ENCODE measurements around the gene CA5A. TPM values are rescaled to one million over a fixed set of nuclear protein-coding genes. Genes with fewer than 3 reads are reported as not detected.
"Not testable (repeated sequence)": the region's sequence is repeated elsewhere in the genome, so short reads cannot be mapped to it uniquely, and the experiment has no call there.

The CA5A gene
- total RNA-seq, 1 donor from 2014 or later = not detected

DNA sequence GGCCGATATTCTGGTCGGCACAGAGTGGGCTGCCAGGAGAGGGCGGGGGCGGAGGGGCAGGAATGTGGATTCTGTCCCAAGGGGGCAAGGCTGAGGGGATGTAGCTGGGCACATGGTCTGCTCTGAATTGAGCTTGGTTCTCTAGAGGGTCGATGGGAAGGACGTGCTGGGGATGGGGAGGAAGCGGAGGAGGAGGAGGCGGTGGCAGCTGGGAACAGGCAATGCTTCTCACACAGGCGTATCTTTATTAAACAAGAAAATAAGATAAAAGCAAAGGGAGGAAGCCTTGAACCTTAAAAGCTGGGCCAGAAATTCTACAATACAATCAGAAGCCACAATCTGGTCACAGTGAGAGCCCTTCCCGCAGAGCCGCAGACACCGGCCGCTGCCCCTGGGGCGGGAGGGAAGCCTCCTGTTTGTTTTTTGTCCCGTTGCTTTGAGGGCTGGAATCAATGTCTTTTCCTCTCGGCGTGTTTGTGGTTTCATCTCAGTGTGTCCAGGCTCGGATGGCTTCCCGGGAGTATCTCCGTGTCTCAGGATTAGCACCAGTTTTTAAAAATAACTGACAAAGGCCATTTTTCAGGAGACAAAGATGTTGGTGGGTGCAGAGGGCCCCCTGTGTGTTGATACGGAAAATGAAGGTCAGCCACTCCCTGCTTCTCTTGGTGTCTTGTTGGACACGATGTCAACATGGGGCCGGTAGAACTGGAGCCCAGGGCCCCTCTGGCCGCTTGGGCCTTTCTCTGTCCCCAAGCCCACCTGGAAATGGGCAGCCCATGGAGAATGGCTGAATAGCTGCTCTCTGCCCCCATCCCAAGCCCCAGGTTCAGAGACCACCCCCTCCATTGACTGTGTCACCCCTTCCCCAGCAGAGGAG is 54.8 kb downstream of the CA5A start:
- Histone ChIP-seq H3K27me3 (ENCODE audit: insufficient read depth, low read length) (peaks cover 11% of the 10 kb centered on the region), H2AFZ (ENCODE audit: low read depth, low read length) (no peak overlapping the region), H3K4me1 (ENCODE audit: insufficient read depth, low read length) (peaks cover 4% of the 10 kb centered on the region), H3K4me2 (ENCODE audit: low read length) (no peak overlapping the region), H4K20me1 (ENCODE audit: insufficient read depth, low read length) (no peaks in the 10 kb centered on the region), H3K9me3 (ENCODE audit: insufficient read depth, low read depth, low read length) (peaks cover 8% of the 10 kb centered on the region), H3K4me3 (ENCODE audit: insufficient read depth, low read depth, low read length) (no peak overlapping the region), H3K27ac (ENCODE audit: low read depth, low read length) (no peak overlapping the region), H3K79me2 (ENCODE audit: insufficient read depth, low read length) (no peaks in the 10 kb centered on the region), H3K36me3 (ENCODE audit: insufficient read depth, low read length) (no peaks in the 10 kb centered on the region), H3K9ac (ENCODE audit: low read length) (no peak overlapping the region)
- Mint-ChIP-seq H3K27me3 (ENCODE audit: low read depth, unreplicated experiment) (peaks cover 45% of the 10 kb centered on the region), H3K27ac (ENCODE audit: unreplicated experiment) (no peak overlapping the region), H3K4me3 (ENCODE audit: unreplicated experiment) (no peak overlapping the region), H3K4me1 (ENCODE audit: low read depth, unreplicated experiment) (no peaks in the 10 kb centered on the region), H3K36me3 (ENCODE audit: low read depth, unreplicated experiment) (no peaks in the 10 kb centered on the region), H3K9me3 (ENCODE audit: unreplicated experiment) (no peaks in the 10 kb centered on the region)
- FAIRE-seq (no peak), DNase-seq (ENCODE audit: low read depth) (no peak)
- no peak for TF ChIP-seq EZH2 (IDR thresholded peaks at IDR 0.05; ENCODE audit: insufficient read depth, low read length)
- TF ChIP-seq, protein P1, sequence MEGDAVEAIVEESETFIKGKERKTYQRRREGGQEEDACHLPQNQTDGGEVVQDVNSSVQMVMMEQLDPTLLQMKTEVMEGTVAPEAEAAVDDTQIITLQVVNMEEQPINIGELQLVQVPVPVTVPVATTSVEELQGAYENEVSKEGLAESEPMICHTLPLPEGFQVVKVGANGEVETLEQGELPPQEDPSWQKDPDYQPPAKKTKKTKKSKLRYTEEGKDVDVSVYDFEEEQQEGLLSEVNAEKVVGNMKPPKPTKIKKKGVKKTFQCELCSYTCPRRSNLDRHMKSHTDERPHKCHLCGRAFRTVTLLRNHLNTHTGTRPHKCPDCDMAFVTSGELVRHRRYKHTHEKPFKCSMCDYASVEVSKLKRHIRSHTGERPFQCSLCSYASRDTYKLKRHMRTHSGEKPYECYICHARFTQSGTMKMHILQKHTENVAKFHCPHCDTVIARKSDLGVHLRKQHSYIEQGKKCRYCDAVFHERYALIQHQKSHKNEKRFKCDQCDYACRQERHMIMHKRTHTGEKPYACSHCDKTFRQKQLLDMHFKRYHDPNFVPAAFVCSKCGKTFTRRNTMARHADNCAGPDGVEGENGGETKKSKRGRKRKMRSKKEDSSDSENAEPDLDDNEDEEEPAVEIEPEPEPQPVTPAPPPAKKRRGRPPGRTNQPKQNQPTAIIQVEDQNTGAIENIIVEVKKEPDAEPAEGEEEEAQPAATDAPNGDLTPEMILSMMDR (IDR thresholded peaks at IDR 0.05; ENCODE audit: insufficient read depth, low read depth, low read length) = no peak

DNA sequence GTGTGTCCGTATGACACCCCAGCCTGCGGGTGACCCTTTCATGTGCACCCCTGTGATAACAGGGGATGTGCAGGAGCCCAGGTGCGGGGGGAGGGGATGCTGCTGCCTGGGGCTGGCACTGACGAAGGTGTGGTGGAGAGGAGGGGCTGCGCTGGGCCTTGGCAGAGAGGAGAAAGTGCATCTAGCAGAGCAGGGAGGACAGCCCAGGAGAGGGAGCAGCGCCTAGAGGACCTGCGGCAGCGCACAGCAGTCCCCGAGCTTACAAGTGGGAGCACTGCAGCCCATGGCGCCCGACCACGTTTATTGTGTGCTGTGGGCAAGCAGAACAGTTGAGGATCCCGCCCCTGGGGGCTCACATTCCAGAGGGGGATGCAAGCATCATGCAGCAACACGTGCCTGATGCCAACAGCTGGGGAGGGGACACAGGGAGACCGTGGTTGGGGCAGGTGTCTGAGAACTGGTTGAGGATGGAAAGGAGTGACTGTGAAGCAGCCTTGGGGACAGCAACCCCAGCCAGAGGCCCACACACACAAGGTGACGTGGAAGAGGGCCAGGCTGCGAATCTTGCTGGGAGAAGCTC is 56.1 kb downstream of the CA5A start:
- peaks cover 2% of the 10 kb centered on the region for H3K4me1 Mint-ChIP-seq (ENCODE audit: low read depth, unreplicated experiment)
- no peaks in the 10 kb centered on the region for H3K36me3 Mint-ChIP-seq (ENCODE audit: low read depth, unreplicated experiment)

DNA sequence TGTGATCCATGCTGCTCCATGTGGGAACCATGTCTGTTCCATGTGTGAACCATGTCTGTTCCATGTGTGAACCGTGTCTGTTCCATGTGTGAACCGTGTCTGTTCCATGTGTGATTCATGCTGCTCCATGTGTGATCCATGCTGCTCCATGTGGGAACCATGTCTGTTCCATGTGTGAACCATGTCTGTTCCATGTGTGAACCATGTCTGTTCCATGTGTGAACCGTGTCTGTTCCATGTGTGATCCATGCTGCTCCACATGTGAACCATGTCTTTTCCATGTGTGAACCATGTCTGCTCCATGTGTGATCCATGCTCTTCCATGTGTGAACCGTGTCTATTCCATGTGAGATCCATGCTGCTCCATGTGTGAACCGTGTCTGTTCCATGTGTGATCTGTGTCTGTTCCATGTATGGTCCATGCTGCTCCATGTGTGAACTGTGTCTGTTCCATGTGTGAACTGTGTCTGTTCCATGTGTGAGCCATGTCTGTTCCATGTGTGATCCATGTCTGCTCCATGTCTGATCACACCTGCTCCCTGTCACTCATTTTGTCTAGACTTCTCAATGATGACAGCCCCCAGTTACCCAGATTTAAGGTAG is 56.8 kb downstream of the CA5A start:
- not testable (repeated sequence) for DNase-seq (ENCODE audit: low read depth); H3K9me3 Mint-ChIP-seq (ENCODE audit: unreplicated experiment); H4K20me1 ChIP-seq (ENCODE audit: insufficient read depth, low read length); H3K4me1 ChIP-seq (ENCODE audit: insufficient read depth, low read length); H3K9ac ChIP-seq (ENCODE audit: low read length); H3K9me3 ChIP-seq (ENCODE audit: insufficient read depth, low read depth, low read length); H3K27ac ChIP-seq (ENCODE audit: low read depth, low read length); FAIRE-seq; H3K36me3 ChIP-seq (ENCODE audit: insufficient read depth, low read length); H2AFZ ChIP-seq (ENCODE audit: low read depth, low read length); H3K4me1 Mint-ChIP-seq (ENCODE audit: low read depth, unreplicated experiment); H3K4me3 Mint-ChIP-seq (ENCODE audit: unreplicated experiment); H3K4me3 ChIP-seq (ENCODE audit: insufficient read depth, low read depth, low read length); H3K27ac Mint-ChIP-seq (ENCODE audit: unreplicated experiment); H3K79me2 ChIP-seq (ENCODE audit: insufficient read depth, low read length); H3K36me3 Mint-ChIP-seq (ENCODE audit: low read depth, unreplicated experiment); H3K27me3 ChIP-seq (ENCODE audit: insufficient read depth, low read length); H3K4me2 ChIP-seq (ENCODE audit: low read length)
- H3K27me3 Mint-ChIP-seq (ENCODE audit: low read depth, unreplicated experiment) = peaks cover 40% of the 10 kb centered on the region

More for the DNA sequence above, 56.1 kb downstream of the CA5A start:
- no peak overlapping the region for H3K4me3 Mint-ChIP-seq (ENCODE audit: unreplicated experiment)
- H3K9me3 Mint-ChIP-seq (ENCODE audit: unreplicated experiment) = no peaks in the 10 kb centered on the region
- no peak overlapping the region for H3K4me2 ChIP-seq (ENCODE audit: low read length)
- H3K27me3 Mint-ChIP-seq (ENCODE audit: low read depth, unreplicated experiment) = peaks cover 43% of the 10 kb centered on the region
- no peak overlapping the region for H3K27ac Mint-ChIP-seq (ENCODE audit: unreplicated experiment)
- H3K79me2 ChIP-seq (ENCODE audit: insufficient read depth, low read length) = no peaks in the 10 kb centered on the region
- peaks cover 8% of the 10 kb centered on the region for H3K27me3 ChIP-seq (ENCODE audit: insufficient read depth, low read length)
- TF ChIP-seq EZH2 (IDR thresholded peaks at IDR 0.05; ENCODE audit: insufficient read depth, low read length) = no peak
- TF ChIP-seq, protein P1 (IDR thresholded peaks at IDR 0.05; ENCODE audit: insufficient read depth, low read depth, low read length) = no peak
- no peak for FAIRE-seq
- H3K27ac ChIP-seq (ENCODE audit: low read depth, low read length) = no peak overlapping the region
- no peaks in the 10 kb centered on the region for H4K20me1 ChIP-seq (ENCODE audit: insufficient read depth, low read length)
- H3K4me1 ChIP-seq (ENCODE audit: insufficient read depth, low read length) = peaks cover 4% of the 10 kb centered on the region
- no peak overlapping the region for H3K9ac ChIP-seq (ENCODE audit: low read length)
- peaks cover 8% of the 10 kb centered on the region for H3K9me3 ChIP-seq (ENCODE audit: insufficient read depth, low read depth, low read length)
- no peak overlapping the region for H2AFZ ChIP-seq (ENCODE audit: low read depth, low read length)
- no peaks in the 10 kb centered on the region for H3K36me3 ChIP-seq (ENCODE audit: insufficient read depth, low read length)
- DNase-seq (ENCODE audit: low read depth) = no peak
- no peak overlapping the region for H3K4me3 ChIP-seq (ENCODE audit: insufficient read depth, low read depth, low read length)
